ENCODE results near the gene C16orf89.

DNA sequence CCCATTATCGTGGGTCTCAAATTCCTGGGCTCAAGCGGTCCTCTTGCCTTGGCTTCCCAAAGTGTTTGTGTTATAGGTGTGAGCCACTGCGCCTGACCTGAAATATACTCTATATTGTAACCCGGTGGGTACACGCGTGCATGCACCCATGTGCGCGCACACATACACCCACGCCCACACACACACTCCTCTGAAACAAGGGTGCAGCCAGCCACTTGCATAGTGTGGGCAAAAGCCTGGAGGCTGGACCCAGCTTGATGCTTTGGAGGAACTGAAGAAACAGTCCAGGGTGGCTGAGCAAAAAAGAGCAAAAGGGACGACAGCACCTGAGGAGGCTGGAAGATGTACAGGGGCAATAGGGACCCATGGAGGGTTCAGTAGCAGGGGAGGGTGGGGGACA is 61.9 kb downstream of the C16orf89 start:
- TF ChIP-seq, protein P1, sequence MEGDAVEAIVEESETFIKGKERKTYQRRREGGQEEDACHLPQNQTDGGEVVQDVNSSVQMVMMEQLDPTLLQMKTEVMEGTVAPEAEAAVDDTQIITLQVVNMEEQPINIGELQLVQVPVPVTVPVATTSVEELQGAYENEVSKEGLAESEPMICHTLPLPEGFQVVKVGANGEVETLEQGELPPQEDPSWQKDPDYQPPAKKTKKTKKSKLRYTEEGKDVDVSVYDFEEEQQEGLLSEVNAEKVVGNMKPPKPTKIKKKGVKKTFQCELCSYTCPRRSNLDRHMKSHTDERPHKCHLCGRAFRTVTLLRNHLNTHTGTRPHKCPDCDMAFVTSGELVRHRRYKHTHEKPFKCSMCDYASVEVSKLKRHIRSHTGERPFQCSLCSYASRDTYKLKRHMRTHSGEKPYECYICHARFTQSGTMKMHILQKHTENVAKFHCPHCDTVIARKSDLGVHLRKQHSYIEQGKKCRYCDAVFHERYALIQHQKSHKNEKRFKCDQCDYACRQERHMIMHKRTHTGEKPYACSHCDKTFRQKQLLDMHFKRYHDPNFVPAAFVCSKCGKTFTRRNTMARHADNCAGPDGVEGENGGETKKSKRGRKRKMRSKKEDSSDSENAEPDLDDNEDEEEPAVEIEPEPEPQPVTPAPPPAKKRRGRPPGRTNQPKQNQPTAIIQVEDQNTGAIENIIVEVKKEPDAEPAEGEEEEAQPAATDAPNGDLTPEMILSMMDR (IDR thresholded peaks at IDR 0.05; ENCODE audit: borderline replicate concordance, extremely low read depth, low read length, poor library complexity, severe bottlenecking): no peak
- TF ChIP-seq EZH2 (IDR thresholded peaks at IDR 0.05; ENCODE audit: borderline replicate concordance, low read depth, low read length, severe bottlenecking): no peak
